ENCODE measurements around the gene GIPC2. TPM values are rescaled to one million over a fixed set of nuclear protein-coding genes. Genes with fewer than 3 reads are reported as not detected.
A peak's percentile ranks its signal among the peaks of the same experiment; 100 is the strongest.
"Not testable (repeated sequence)": the region's sequence is repeated elsewhere in the genome, so short reads cannot be mapped to it uniquely, and the experiment has no call there.

The GIPC2 gene
- polyA plus RNA-seq, 3 donors, result 15.8 to 20.7 (median 19.7) TPM

DNA sequence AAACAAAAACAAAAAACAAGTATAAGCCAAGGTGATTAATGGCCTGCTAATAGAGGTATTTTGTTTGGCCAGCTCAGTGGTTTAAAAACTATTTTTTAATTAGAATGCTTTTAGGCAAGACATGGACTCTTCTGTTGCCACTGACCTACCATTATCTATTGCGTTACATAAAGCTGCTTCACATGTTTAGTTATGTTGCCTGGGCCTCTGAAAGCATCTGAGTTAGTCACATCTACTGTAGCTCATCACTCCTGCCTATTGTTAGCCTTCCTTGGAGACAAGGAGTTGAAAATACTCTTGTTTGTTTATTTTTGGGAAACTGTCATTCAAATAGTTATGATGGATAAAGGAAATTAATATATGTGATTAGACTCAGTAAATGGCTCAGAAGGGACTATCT is 26.7 kb upstream of the GIPC2 start:
- no peak for DNase-seq (ENCODE audit: extremely low read depth in 1 of 11, low read depth in 9 of 11, low spot score in 4 of 11)

- DNase-seq (ENCODE audit: extremely low read depth in 1 of 11, low read depth in 9 of 11, low spot score in 4 of 11), result not testable (repeated sequence)
These were observed 24.6 kb upstream of the GIPC2 start for GRCh38 chr1:78021134-78021533.

DNA sequence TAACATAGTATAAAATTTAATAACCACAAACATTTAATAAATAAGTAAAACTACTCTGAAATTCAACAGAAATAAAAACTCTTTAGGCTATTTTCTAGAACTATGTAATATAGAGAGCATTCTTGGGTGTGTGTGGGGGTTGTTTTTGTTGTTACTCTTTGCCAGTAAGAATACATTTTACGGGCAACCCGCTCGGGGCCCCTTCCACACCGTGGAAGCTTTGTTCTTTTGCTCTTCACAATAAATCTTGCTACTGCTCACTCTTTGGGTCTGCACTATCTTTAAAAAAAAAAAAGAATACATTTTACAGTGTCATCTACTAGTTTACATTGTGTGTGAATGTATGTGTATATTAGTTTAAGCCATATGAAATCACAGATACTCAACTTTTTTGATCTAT is 16.0 kb upstream of the GIPC2 start:
- no peak for DNase-seq (ENCODE audit: extremely low read depth in 1 of 11, low read depth in 9 of 11, low spot score in 4 of 11)

- no peak for DNase-seq (ENCODE audit: extremely low read depth in 1 of 11, low read depth in 9 of 11, low spot score in 4 of 11)
These were observed 12.6 kb upstream of the GIPC2 start for GRCh38 chr1:78032996-78033796.

DNA sequence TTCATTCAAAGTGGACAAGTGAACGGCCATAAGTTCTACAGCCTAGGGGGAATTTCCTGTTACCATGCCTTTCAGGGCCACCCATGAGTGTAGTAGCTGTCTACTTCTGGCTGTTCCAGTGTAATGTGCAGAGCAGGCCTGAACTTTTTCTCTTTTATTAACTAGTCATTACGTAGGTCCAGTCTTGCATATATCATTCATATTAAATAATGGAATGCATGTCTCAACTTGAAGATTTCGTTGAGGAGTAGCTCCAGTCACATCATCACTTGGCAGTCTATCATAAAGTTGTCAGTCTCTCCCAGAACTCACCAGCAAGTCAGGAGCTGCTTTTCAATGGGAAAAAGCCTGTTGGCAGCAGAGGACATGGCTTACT is 12.0 kb upstream of the GIPC2 start:
- no peak for DNase-seq (ENCODE audit: extremely low read depth in 1 of 11, low read depth in 9 of 11, low spot score in 4 of 11)

DNA sequence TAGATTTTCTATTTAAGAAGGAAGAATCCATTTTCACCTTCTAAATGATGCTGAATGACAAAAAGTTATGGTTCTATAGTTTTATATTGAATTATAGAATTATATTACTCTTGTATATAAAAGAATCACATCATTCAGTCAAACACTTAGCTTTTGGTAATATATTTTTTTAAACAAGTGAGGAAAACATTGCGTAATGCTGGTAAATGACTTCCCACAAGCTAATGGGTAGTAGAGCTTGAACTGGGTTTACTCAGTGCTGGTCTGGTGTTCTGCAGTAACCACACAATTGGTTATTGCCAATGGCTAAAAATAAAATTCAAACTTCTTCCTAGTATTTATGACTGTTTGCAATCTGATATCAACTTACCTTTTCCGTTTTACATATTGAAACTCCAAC is 10.6 kb upstream of the GIPC2 start:
- DNase-seq (ENCODE audit: extremely low read depth in 1 of 11, low read depth in 9 of 11, low spot score in 4 of 11), result no peak

DNA sequence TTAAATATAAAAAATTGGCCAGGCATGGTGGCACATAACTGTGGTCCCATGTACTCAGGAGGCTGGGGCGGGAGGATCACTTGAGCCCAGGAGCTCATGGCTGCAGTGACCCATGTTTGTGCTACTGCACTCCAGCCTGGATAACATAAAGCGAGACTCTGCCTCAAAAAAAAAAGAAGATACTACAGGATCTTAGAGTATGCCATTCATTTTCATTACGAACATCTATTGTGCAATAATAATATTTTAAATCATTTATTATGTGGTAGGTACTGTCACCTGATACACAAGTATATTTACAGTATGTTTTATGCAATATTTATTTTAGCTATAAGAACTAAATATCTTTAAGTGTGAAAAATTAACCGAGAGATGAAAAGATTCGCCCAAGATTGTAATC is 9.3 kb upstream of the GIPC2 start:
- DNase-seq (ENCODE audit: extremely low read depth in 1 of 11, low read depth in 9 of 11, low spot score in 4 of 11), result no peak

GRCh38 chr1:78038071-78038470 is 7.7 kb upstream of the GIPC2 start:
- DNase-seq (ENCODE audit: extremely low read depth in 1 of 11, low read depth in 9 of 11, low spot score in 4 of 11), result no peak

DNA sequence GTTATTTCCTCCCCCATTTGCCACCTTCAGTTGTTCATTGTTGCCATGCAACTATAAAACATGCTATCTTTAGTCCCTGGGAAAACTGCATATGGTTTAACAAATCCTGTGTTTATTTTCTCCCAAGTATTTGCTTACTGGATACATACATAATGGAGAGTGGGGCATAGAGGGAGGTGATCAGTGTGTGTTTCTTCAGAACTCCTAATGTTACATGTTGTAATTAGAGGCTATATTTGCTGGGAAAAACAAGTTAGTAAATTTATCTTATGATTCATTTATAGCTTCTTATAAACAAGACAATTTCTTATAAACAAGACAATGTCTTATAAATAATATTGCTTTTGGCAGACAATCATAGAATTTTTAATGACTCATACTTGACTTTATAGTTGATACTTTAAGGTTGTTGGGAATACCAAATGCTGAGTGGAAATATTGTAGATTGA is 7.3 kb upstream of the GIPC2 start:
- no peak for DNase-seq (ENCODE audit: extremely low read depth in 1 of 11, low read depth in 9 of 11, low spot score in 4 of 11)

DNA sequence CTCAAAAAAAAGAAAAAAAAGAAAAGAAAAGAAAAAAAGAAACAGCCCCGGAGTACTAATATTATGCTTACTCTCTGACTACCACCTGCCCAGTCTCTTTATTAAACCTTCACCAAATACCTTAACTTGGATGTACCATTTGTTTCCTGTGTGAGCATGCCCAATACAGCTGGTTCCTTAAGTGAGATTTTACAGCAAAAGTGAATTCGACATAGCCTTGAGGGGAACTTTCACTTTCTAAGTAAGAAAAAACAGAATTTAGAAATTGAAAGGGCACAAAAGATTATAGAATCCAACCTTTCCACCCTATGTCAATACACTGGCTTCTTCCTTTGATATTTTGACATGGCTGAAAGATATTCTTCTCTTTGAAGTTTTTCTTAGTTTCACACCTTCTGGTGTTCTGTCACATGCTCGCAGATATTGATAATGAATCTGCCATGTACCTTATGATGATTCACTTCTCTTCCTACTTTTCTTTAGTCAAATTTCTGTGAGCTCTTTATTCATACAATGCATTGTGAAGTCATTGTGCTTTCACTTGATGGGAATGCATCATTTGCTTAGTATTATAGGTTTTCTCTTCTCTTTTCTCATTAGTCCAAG is 5.2 kb upstream of the GIPC2 start:
- DNase-seq (ENCODE audit: extremely low read depth in 1 of 11, low read depth in 9 of 11, low spot score in 4 of 11), result no peak

GRCh38 chr1:78043436-78043835 is 2.3 kb upstream of the GIPC2 start:
- no peak for DNase-seq (ENCODE audit: extremely low read depth in 1 of 11, low read depth in 9 of 11, low spot score in 4 of 11)

DNA sequence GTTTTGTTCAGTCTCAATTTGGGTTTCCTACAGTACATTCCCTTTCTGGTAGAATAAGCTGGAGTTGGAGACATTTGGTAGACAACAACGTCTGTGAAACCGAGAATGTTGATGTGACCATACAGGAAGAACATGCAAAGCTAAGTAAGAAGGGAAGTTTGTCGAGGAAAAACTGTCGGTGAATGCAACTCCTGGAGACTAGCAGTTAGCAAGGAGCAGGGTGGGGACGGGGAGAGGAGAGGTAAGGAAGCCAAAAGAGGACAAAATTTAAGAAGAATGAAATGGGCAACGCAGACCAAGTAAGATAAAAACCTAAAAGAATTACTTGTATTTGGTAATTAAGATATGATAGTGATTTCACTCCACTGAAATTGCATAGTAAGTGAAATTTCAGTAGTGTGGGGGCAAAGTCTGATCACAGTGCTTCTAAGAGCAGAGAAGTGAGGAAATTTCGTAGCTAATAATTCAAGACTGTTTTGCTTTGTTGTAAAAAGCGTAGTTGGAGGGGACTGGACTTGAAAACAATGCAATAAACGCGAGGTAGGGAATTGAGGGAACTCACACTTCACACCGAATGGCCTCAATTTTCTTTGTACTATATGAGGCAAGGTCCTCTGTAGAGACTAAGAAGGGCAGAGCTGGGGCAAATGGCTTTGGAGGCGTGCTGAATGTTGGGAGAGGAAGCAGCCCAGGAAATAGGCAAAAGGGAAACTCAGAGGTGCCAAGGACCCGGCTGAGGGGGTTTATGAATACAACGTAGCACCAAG is 787 bp upstream of the GIPC2 start:
- no peak for DNase-seq (ENCODE audit: extremely low read depth in 1 of 11, low read depth in 9 of 11, low spot score in 4 of 11)

DNA sequence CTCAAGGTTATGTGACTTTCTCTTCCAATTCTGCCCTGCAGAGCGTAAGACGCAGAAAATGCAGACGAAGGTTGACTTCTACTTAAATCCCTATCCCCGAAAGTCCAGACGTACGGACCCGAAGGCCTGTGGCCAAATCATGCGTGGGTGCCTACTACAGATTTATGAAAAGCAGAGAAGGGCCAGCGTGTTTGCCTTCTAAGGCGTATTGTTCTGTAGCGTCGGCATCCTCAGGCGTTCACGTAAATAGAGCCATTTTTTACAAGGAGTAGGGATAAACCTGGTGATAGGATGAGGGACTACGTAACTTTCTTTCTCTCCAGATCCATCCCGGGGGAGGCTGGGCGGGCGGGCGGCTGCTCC is 222 bp upstream of the GIPC2 start:
- peak in 2 of 11 donors; percentile 8 to 13 for DNase-seq (ENCODE audit: extremely low read depth in 1 of 11, low read depth in 9 of 11, low spot score in 4 of 11)

DNA sequence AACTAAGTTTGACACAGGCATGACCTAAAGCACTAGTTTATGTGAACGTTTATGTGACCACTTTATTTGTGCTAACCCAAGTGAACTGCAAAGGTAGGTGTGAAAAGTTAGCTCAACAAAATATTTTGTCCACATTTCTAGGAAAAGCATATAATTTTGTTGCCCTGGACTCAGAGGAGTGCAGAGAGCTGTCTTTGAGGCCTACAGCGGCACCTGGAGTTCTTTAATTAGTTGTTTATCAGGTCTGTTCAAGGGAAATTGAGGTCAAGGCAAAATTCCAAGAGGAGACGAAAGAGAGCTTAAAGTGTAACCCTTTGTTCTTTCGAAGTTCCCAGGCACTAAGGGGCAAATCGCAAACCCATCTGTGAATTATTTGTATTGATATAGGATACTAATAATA is 1.3 kb downstream of the GIPC2 start:
- DNase-seq (ENCODE audit: extremely low read depth in 1 of 11, low read depth in 9 of 11, low spot score in 4 of 11), result no peak

GRCh38 chr1:78047631-78048030 is 1.9 kb downstream of the GIPC2 start:
- no peak for DNase-seq (ENCODE audit: extremely low read depth in 1 of 11, low read depth in 9 of 11, low spot score in 4 of 11)

GRCh38 chr1:78048446-78048845 is 2.7 kb downstream of the GIPC2 start:
- no peak for DNase-seq (ENCODE audit: extremely low read depth in 1 of 11, low read depth in 9 of 11, low spot score in 4 of 11)

GRCh38 chr1:78049396-78049795 is 3.6 kb downstream of the GIPC2 start:
- no peak for DNase-seq (ENCODE audit: extremely low read depth in 1 of 11, low read depth in 9 of 11, low spot score in 4 of 11)

DNA sequence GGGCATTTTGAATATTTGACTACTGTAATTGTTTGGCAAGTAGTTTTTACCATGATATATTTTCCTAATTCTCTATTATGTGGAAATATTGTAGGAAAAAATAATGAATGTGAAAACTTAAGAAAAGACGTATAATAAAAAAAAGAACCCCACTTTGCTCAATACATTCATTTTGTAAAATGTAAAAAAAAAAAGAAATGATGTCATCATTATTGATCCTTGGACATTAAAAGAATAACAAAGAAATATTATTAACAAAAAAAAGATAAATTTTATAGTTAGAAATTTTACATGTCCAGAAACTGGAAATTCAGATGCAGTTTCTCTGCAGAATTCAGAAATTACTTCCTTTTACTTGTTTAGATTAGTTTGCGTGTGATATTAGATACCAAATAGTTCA is 5.2 kb downstream of the GIPC2 start:
- no peak for DNase-seq (ENCODE audit: extremely low read depth in 1 of 11, low read depth in 9 of 11, low spot score in 4 of 11)

- DNase-seq (ENCODE audit: extremely low read depth in 1 of 11, low read depth in 9 of 11, low spot score in 4 of 11), result no peak
These were observed 7.1 kb downstream of the GIPC2 start for GRCh38 chr1:78052685-78053405.

- DNase-seq (ENCODE audit: extremely low read depth in 1 of 11, low read depth in 9 of 11, low spot score in 4 of 11), result no peak
These were observed 7.7 kb downstream of the GIPC2 start for GRCh38 chr1:78053498-78053897.

Measured in renal cortex interstitium (tissue), 11 donors.